ENCODE data around the gene PSD2.

PSD2 gene

GRCh38 chr5:139812836-139813805, 17.5 kb downstream of the PSD2 start:
- no peak for DNase-seq

GRCh38 chr5:139814191-139814601, 18.6 kb downstream of the PSD2 start:
- no peak for DNase-seq

- DNase-seq: no peak
These were observed 19.2 kb downstream of the PSD2 start for GRCh38 chr5:139814704-139815280.

- no peak for DNase-seq
These were observed 21.0 kb downstream of the PSD2 start for GRCh38 chr5:139816566-139816965.

- no peak for DNase-seq
These were observed 21.8 kb downstream of the PSD2 start for GRCh38 chr5:139817362-139817761.

- DNase-seq: no peak
These were observed 22.4 kb downstream of the PSD2 start for GRCh38 chr5:139817970-139818369.

GRCh38 chr5:139820130-139820529, 24.5 kb downstream of the PSD2 start:
- DNase-seq: no peak

GRCh38 chr5:139820606-139821005, 25.0 kb downstream of the PSD2 start:
- no peak for DNase-seq

GRCh38 chr5:139821806-139822552, 26.4 kb downstream of the PSD2 start:
- no peak for DNase-seq

- DNase-seq: no peak
These were observed 27.2 kb downstream of the PSD2 start for GRCh38 chr5:139822553-139823425.

- DNase-seq: no peak
These were observed 28.2 kb downstream of the PSD2 start for GRCh38 chr5:139823757-139824355.

- DNase-seq: no peak
These were observed 30.1 kb downstream of the PSD2 start for GRCh38 chr5:139825690-139826089.

GRCh38 chr5:139828207-139828895, 32.7 kb downstream of the PSD2 start:
- no peak for DNase-seq

- no peak for DNase-seq
These were observed 33.9 kb downstream of the PSD2 start for GRCh38 chr5:139829471-139829870.

GRCh38 chr5:139831624-139832023, 36.0 kb downstream of the PSD2 start:
- no peak for DNase-seq

- no peak for DNase-seq
These were observed 37.9 kb downstream of the PSD2 start for GRCh38 chr5:139833525-139833924.

GRCh38 chr5:139835656-139836055, 40.0 kb downstream of the PSD2 start:
- no peak for DNase-seq

GRCh38 chr5:139836469-139837208, 41.0 kb downstream of the PSD2 start:
- DNase-seq: no peak

- DNase-seq: no peak
These were observed 42.2 kb downstream of the PSD2 start for GRCh38 chr5:139837711-139838380.
